HT-29 (cell line): ENCODE measurements around the gene PRR16. TPM values are rescaled to one million over a fixed set of nuclear protein-coding genes. Genes with fewer than 3 reads are reported as not detected.
"Not testable (repeated sequence)": the region's sequence is repeated elsewhere in the genome, so short reads cannot be mapped to it uniquely, and the experiment has no call there.

Experiments
- DNase-seq: peaks from one replicate; pipeline ENCODE4 v3.0.0-alpha.2; 2015; ENCODE audit warnings: low spot score
- total RNA-seq: library from RNA; depleted of rRNA; stranded (reverse); fragments of >200 nt; shearing (Covaris generic); gene quantifications from 2 replicates; pipeline ENCODE4 v1.2.3, GENCODE V29; 2014

Gene PRR16
- total RNA-seq, 1 experiment from 2014 or later: not detected

GRCh38 chr5:120644516-120644915, 180.4 kb downstream of the PRR16 start:
- DNase-seq: no peak

GRCh38 chr5:120655828-120656435, 191.8 kb downstream of the PRR16 start:
- DNase-seq: peak; percentile 51

- DNase-seq: no peak
Observed at GRCh38 chr5:120657104-120657503, 193.0 kb downstream of the PRR16 start.

GRCh38 chr5:120677481-120677880, 213.4 kb downstream of the PRR16 start:
- no peak for DNase-seq

- no peak for DNase-seq
Observed at GRCh38 chr5:120678279-120678678, 214.2 kb downstream of the PRR16 start.

GRCh38 chr5:120682851-120683250, 218.8 kb downstream of the PRR16 start:
- DNase-seq: no peak

GRCh38 chr5:120683580-120683979, 219.5 kb downstream of the PRR16 start:
- no peak for DNase-seq

GRCh38 chr5:120684213-120684612, 220.1 kb downstream of the PRR16 start:
- DNase-seq: peak; percentile 7

GRCh38 chr5:120684749-120685415, 220.8 kb downstream of the PRR16 start:
- DNase-seq: no peak

GRCh38 chr5:120690621-120691407, 226.7 kb downstream of the PRR16 start:
- no peak for DNase-seq

- no peak for DNase-seq
Observed at GRCh38 chr5:120692325-120692724, 228.2 kb downstream of the PRR16 start.

GRCh38 chr5:120695368-120695880, 231.3 kb downstream of the PRR16 start:
- DNase-seq: no peak

GRCh38 chr5:120697147-120697546, 233.0 kb downstream of the PRR16 start:
- DNase-seq: no peak

- not testable (repeated sequence) for DNase-seq
Observed at GRCh38 chr5:120697670-120698327, 233.7 kb downstream of the PRR16 start.

GRCh38 chr5:120700653-120701052, 236.6 kb downstream of the PRR16 start:
- DNase-seq: not testable (repeated sequence)

GRCh38 chr5:120702817-120703538, 238.9 kb downstream of the PRR16 start:
- DNase-seq: not testable (repeated sequence)

GRCh38 chr5:120703918-120704587, 240.0 kb downstream of the PRR16 start:
- DNase-seq: no peak

- no peak for DNase-seq
Observed at GRCh38 chr5:120706877-120707276, 242.8 kb downstream of the PRR16 start.

GRCh38 chr5:120717381-120717780, 253.3 kb downstream of the PRR16 start:
- no peak for DNase-seq

- DNase-seq: no peak
Observed at GRCh38 chr5:120730214-120730613, 266.1 kb downstream of the PRR16 start.

- DNase-seq: no peak
Observed at GRCh38 chr5:120734033-120734432, 269.9 kb downstream of the PRR16 start.
